A673 (cell line): ENCODE measurements around the gene PDGFB. TPM values are rescaled to one million over a fixed set of nuclear protein-coding genes. Genes with fewer than 3 reads are reported as not detected.

Experiments
- BruUV-seq: library from RNA; stranded (reverse); fragments of 400-500 nt; replicated peaks from 2 replicates; lab custom pipeline; 2021; lab: Mats Ljungman, UMichigan
- CTCF ChIA-PET: fragments of 300-600 bp; sonication (Branson Sonifier 250); formaldehyde crosslinking; loops from one replicate; lab custom pipeline; 2022; ENCODE audit warnings: antibody characterized with exemption; lab: Charles Lee
- POLR2A ChIA-PET: fragments of 300-600 bp; sonication (Branson Sonifier 250); formaldehyde crosslinking; loops from one replicate; lab custom pipeline; 2022; ENCODE audit warnings: antibody characterized with exemption; ENCODE audit not compliant: low non-redundant PET; lab: Charles Lee
- DNase-seq: peaks from one replicate; pipeline ENCODE4 v3.0.0-alpha.2; 2015; ENCODE audit warnings: low spot score
- H3K27ac ChIP-seq: fragments of 200-600 bp; sonication (generic); 2 replicates; pipeline ENCODE4 v1.5.1; 2016; ENCODE audit warnings: mixed run types, low read depth, mild to moderate bottlenecking, mixed read lengths, antibody characterized with exemption, low read length; ENCODE audit not compliant: poor library complexity, severe bottlenecking
- H3K27me3 ChIP-seq: fragments of 200-600 bp; sonication (generic); replicated peaks from 2 replicates; pipeline ENCODE4 v1.6.1; 2017; ENCODE audit warnings: mixed run types, low read depth, mild to moderate bottlenecking, mixed read lengths, antibody characterized with exemption, low read length; ENCODE audit not compliant: insufficient read depth, poor library complexity
- H3K36me3 ChIP-seq: fragments of 200-600 bp; sonication (generic); 2 replicates; pipeline ENCODE4 v1.6.1; 2016; ENCODE audit warnings: mixed run types, mild to moderate bottlenecking, mixed read lengths, antibody characterized with exemption, low read length; ENCODE audit not compliant: insufficient read depth, poor library complexity, severe bottlenecking
- H3K4me1 ChIP-seq: fragments of 200-600 bp; sonication (generic); 2 replicates; pipeline ENCODE4 v1.6.1; 2017; ENCODE audit warnings: mixed run types, mild to moderate bottlenecking, mixed read lengths, antibody characterized with exemption, low read length; ENCODE audit not compliant: insufficient read depth, poor library complexity, severe bottlenecking
- H3K4me3 ChIP-seq: fragments of 200-600 bp; sonication (generic); 2 replicates; pipeline ENCODE4 v1.5.1; 2016; ENCODE audit warnings: low read depth, mixed run types, mild to moderate bottlenecking, mixed read lengths, low read length; ENCODE audit not compliant: poor library complexity, severe bottlenecking
- H3K9me3 ChIP-seq: fragments of 200-600 bp; sonication (generic); 2 replicates; pipeline ENCODE4 v1.6.1; 2016; ENCODE audit warnings: mixed run types, low read depth, mild to moderate bottlenecking, mixed read lengths, antibody characterized with exemption, low read length; ENCODE audit not compliant: poor library complexity, severe bottlenecking
- EZH2 ChIP-seq: fragments of 200-600 bp; sonication (generic); IDR thresholded peaks from 2 replicates; pipeline ENCODE4 v1.6.1; 2017; ENCODE audit warnings: borderline replicate concordance, low read depth, mild to moderate bottlenecking, mixed read lengths, antibody characterized with exemption, low read length; ENCODE audit not compliant: poor library complexity, severe bottlenecking
- intact Hi-C: fragments of 100-400 bp; cut with micrococcal nuclease; formaldehyde crosslinking; loops from one replicate; pipeline ENCODE4 v1.10.0; 2022; ENCODE audit not compliant: unreplicated experiment
- total RNA-seq: library from RNA; stranded (reverse); gene quantifications from 2 replicates; pipeline ENCODE4 v1.2.3, GENCODE V29; 2021
- TF ChIP-seq, protein P1 (sequence below): fragments of 300-800, 200-600 bp; sonication (generic); conservative IDR thresholded peaks from 2 replicates; pipeline ENCODE4 v1.5.1; 2017; ENCODE audit warnings: low read depth, mild to moderate bottlenecking, antibody characterized with exemption, low read length, moderate library complexity, mixed read lengths

The PDGFB gene
- total RNA-seq, 1 experiment from 2014 or later = 0.09 TPM

DNA sequence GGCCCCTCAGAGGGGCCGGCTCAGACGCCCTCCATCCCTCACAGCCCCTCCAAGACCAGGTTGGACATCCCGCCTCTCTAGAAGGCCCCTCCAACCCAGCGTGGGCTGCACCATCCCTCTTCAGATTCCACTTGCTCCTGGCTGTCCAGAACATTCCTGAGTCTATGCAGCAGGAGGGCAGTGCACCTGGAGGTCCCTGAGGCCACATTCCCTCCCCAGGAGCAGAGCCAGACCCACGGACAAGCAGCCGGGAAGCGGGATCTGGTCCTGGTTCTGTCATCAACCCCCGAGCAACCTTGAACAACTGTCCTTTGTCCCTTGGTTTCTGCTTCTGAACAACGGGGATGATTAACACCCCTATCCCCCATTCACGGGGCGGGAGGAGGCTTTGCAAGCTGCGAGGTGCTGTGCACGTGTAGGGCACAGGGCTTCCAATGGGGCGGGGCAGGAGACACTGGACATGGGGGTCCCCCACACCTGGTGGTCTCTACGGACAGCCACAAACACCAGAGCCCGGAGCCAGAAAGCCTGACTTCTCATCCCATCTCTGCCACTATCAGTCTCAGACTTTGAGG lies 13.2 kb upstream of the PDGFB start:
- no TSS peak for BruUV-seq
- H3K27ac ChIP-seq = no peak overlapping the region
- CTCF ChIA-PET = no interaction called here
- no peaks in the 10 kb centered on the region for H3K4me1 ChIP-seq
- DNase-seq = no peak
- no peaks in the 10 kb centered on the region for H3K27me3 ChIP-seq
- no peaks in the 10 kb centered on the region for H3K9me3 ChIP-seq
- intact Hi-C loops = no loop called here
- POLR2A ChIA-PET = interaction anchor here (0.6 kb wide), 1 partner anchor 53 kb away, joined by 3 read pairs; no protein-coding TSS in a partner anchor
- H3K36me3 ChIP-seq = no peaks in the 10 kb centered on the region
- no peak for TF ChIP-seq EZH2
- TF ChIP-seq, protein P1, sequence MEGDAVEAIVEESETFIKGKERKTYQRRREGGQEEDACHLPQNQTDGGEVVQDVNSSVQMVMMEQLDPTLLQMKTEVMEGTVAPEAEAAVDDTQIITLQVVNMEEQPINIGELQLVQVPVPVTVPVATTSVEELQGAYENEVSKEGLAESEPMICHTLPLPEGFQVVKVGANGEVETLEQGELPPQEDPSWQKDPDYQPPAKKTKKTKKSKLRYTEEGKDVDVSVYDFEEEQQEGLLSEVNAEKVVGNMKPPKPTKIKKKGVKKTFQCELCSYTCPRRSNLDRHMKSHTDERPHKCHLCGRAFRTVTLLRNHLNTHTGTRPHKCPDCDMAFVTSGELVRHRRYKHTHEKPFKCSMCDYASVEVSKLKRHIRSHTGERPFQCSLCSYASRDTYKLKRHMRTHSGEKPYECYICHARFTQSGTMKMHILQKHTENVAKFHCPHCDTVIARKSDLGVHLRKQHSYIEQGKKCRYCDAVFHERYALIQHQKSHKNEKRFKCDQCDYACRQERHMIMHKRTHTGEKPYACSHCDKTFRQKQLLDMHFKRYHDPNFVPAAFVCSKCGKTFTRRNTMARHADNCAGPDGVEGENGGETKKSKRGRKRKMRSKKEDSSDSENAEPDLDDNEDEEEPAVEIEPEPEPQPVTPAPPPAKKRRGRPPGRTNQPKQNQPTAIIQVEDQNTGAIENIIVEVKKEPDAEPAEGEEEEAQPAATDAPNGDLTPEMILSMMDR = no peak
- H3K4me3 ChIP-seq = no peak overlapping the region

DNA sequence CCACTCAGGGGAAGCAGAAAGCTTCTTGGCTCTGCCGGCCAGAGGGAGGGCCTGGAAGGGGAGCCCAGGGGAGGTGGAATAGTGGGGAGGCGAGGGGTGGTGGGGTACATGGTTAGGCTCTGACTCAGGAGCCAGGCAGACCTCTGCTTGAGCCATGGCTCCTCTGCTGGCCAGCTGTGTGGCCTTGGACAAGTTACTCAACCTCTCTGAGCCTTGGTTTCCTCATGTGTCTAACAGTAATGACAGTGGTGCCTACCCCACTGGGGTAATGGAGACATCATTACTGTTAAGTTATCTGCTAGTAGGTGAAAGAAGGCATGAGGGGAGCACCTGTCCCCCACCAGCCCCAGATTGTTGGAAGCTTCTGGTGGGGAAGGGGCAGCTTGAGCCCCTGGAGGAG lies 12.2 kb upstream of the PDGFB start:
- Histone ChIP-seq H3K36me3 (no peaks in the 10 kb centered on the region), H3K4me1 (no peaks in the 10 kb centered on the region), H3K9me3 (no peaks in the 10 kb centered on the region), H3K4me3 (no peak overlapping the region), H3K27ac (no peak overlapping the region), H3K27me3 (no peaks in the 10 kb centered on the region)
- ChIA-PET CTCF (no interaction called here), POLR2A (no interaction called here)
- TF ChIP-seq EZH2 = no peak
- TF ChIP-seq, protein P1 = no peak
- intact Hi-C loops = no loop called here
- DNase-seq = no peak
- no TSS peak for BruUV-seq

DNA sequence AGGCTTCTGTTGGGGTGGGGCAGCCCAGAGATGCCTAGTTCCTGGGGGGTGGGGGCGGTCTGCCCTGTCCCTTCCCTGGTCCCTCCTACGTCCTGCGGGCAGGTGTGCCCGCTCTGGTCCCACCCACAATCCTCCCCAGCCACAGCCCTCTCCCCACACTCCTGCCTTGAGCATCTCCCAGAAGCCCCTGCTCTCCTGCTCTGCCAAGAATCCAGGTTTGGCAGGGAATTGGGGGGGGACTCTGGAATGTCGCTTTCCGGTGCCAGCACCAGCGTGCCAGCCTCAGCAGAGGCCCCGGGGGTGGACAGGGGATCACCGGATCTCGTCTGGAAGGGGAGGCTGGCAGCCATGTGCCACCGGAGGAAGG lies 11.4 kb upstream of the PDGFB start:
- H3K9me3 ChIP-seq = no peaks in the 10 kb centered on the region
- TF ChIP-seq, protein P1 = no peak
- TF ChIP-seq EZH2 = no peak
- intact Hi-C loops = no loop called here
- DNase-seq = no peak
- no peak overlapping the region for H3K4me3 ChIP-seq
- ChIA-PET CTCF (no interaction called here), POLR2A (no interaction called here)
- no TSS peak for BruUV-seq
- no peaks in the 10 kb centered on the region for H3K4me1 ChIP-seq
- no peaks in the 10 kb centered on the region for H3K36me3 ChIP-seq
- no peak overlapping the region for H3K27ac ChIP-seq
- H3K27me3 ChIP-seq = no peaks in the 10 kb centered on the region
